K562 (cell line): ENCODE results near the gene CLEC19A. TPM values are rescaled to one million over a fixed set of nuclear protein-coding genes. Genes with fewer than 3 reads are reported as not detected.

Source experiments
- ATAC-seq: fragments of 200-7000 bp; cut with Tn5 transposase; 3 replicates; pipeline ENCODE4 v1.9.1; 2020; ENCODE audit warnings: moderate library complexity
- BruUV-seq: library from RNA; stranded (reverse); fragments of 400-500 nt; replicated peaks from 2 replicates; lab custom pipeline; 2021; lab: Mats Ljungman, UMichigan
- CTCF ChIA-PET: fragments of 300-600 bp; formaldehyde crosslinking; extraction: SDS; loops from one replicate; lab custom pipeline; 2021; ENCODE audit warnings: low intra/inter-chr PET ratio; lab: Yijun Ruan, JAX
- POLR2A ChIA-PET: fragments of 300-600, 350-650 bp; sonication (Branson Sonifier 250); formaldehyde crosslinking; extraction: SDS; loops from one replicate; lab custom pipeline; 2021; ENCODE audit warnings: antibody characterized with exemption, inconsistent platforms; lab: Yijun Ruan, JAX
- DNase-seq, 4 experiments: peaks; one replicate each; pipeline versions ENCODE4 v3.0.0 to v3.0.0-alpha.2; 2011 to 2018; ENCODE audit warnings: low spot score in 3 of 4, mixed read lengths in 3 of 4; ENCODE audit errors: extremely low read depth in 1 of 4
- FAIRE-seq: peaks from 2 replicates; lab custom pipeline; 2011; peaks lifted over from hg19 to GRCh38; lab: Jason Lieb, UNC
- H2AFZ ChIP-seq: 2 replicates; pipeline ENCODE4 v1.6.0; 2011; ENCODE audit warnings: low read depth, low read length, control low read depth, inconsistent platforms
- H3K27ac ChIP-seq: fragments of 200-600 bp; 3 replicates; pipeline ENCODE4 v1.8.0; 2011; ENCODE audit warnings: low read depth, mild to moderate bottlenecking, control low read depth, inconsistent platforms, low read length, moderate library complexity, mixed read lengths; ENCODE audit errors: extremely low read depth
- H3K27me3 ChIP-seq, 2 experiments: fragments of 300-600 bp in 1 of 2; 2 replicates in 1 of 2; 3 replicates in 1 of 2; pipeline versions ENCODE4 v1.6.0 to v1.8.0; 2011; ENCODE audit warnings: inconsistent platforms in 2 of 2, low read length in 2 of 2, mild to moderate bottlenecking in 1 of 2, mixed read lengths in 1 of 2, moderate library complexity in 1 of 2; ENCODE audit not compliant: control insufficient read depth in 2 of 2, insufficient read depth in 2 of 2
- H3K36me3 ChIP-seq: fragments of 300-600 bp; 3 replicates; pipeline ENCODE4 v1.8.0; 2011; ENCODE audit warnings: mild to moderate bottlenecking, low read length, inconsistent platforms; ENCODE audit not compliant: control insufficient read depth, insufficient read depth
- H3K4me1 ChIP-seq, 2 experiments: fragments of 200-600 bp in 1 of 2; replicated peaks in 1 of 2; 2 replicates in 1 of 2; 3 replicates in 1 of 2; pipeline versions ENCODE4 v1.5.1 to v1.8.0; 2011; ENCODE audit warnings: inconsistent platforms in 2 of 2, low read length in 2 of 2, mild to moderate bottlenecking in 1 of 2, mixed read lengths in 1 of 2, moderate library complexity in 1 of 2; ENCODE audit not compliant: control insufficient read depth in 2 of 2, insufficient read depth in 2 of 2
- H3K4me2 ChIP-seq: 2 replicates; pipeline ENCODE4 v1.6.1; 2011; ENCODE audit warnings: low read length, control low read depth, inconsistent platforms, mixed read lengths; ENCODE audit not compliant: insufficient read depth
- H3K4me3 ChIP-seq: fragments of 200-600 bp; sonication (generic), shearing (Covaris generic); 2 replicates; pipeline ENCODE4 v1.5.1; 2016; ENCODE audit warnings: control low read depth, inconsistent platforms
- H3K79me2 ChIP-seq: fragments of 200-600 bp; 3 replicates; pipeline ENCODE4 v1.8.0; 2011; ENCODE audit warnings: low read length, inconsistent platforms; ENCODE audit not compliant: control insufficient read depth, insufficient read depth
- H3K9ac ChIP-seq, 2 experiments: 2 replicates each; pipeline versions ENCODE4 v1.6.0 to v1.6.1; 2011; ENCODE audit warnings: low read depth in 2 of 2, low read length in 2 of 2, control low read depth in 1 of 2, inconsistent platforms in 1 of 2, mild to moderate bottlenecking in 1 of 2, mixed read lengths in 1 of 2; ENCODE audit not compliant: insufficient read depth in 1 of 2
- H3K9me1 ChIP-seq: one replicate; pipeline ENCODE4 v1.6.0; 2011; ENCODE audit warnings: inconsistent platforms, mild to moderate bottlenecking, low read length, moderate library complexity; ENCODE audit not compliant: control insufficient read depth, insufficient read depth
- H3K9me3 ChIP-seq: replicated peaks from 2 replicates; pipeline ENCODE4 v1.5.1; 2011; ENCODE audit warnings: low read depth, low read length, inconsistent platforms; ENCODE audit not compliant: control insufficient read depth, insufficient read depth
- H4K20me1 ChIP-seq: replicated peaks from 2 replicates; pipeline ENCODE4 v1.6.1; 2011; ENCODE audit warnings: low read length, inconsistent platforms, mixed read lengths; ENCODE audit not compliant: control insufficient read depth, insufficient read depth
- ADNP ChIP-seq: fragments of 200-800 bp; sonication (Bioruptor generic); IDR thresholded peaks from 2 replicates; pipeline ENCODE4 v1.6.1; 2016; ENCODE audit warnings: missing genetic modification characterization, missing compliant biosample characterization
- BCOR ChIP-seq: fragments of 450-650 bp; IDR thresholded peaks from 2 replicates; pipeline ENCODE4 v1.6.1; 2016
- FIP1L1 ChIP-seq: fragments of 200-400 bp; formaldehyde crosslinking; IDR thresholded peaks from 2 replicates; pipeline ENCODE4 v1.6.1; 2018; ENCODE audit warnings: mild to moderate bottlenecking, low read depth, low read length; ENCODE audit not compliant: poor library complexity, severe bottlenecking
- KDM1A ChIP-seq, 2 experiments: fragments of 450-650 bp; IDR thresholded peaks; 2 replicates each; pipeline ENCODE4 v1.6.1; 2016; ENCODE audit warnings: mild to moderate bottlenecking in 2 of 2
- KDM5B ChIP-seq: fragments of 200-600 bp; sonication (generic); IDR thresholded peaks from 2 replicates; pipeline ENCODE4 v1.6.1; 2012; ENCODE audit warnings: low read depth, mild to moderate bottlenecking, moderate library complexity, low read length, control low read depth, inconsistent platforms; ENCODE audit not compliant: insufficient replicate concordance
- POLR2A ChIP-seq: fragments of 450-650 bp; conservative IDR thresholded peaks from 2 replicates; pipeline ENCODE4 v1.6.1; 2016
- RBM25 ChIP-seq: fragments of 200-400 bp; formaldehyde crosslinking; IDR thresholded peaks from 2 replicates; pipeline ENCODE4 v1.6.1; 2018; ENCODE audit warnings: low read length, low read depth, moderate library complexity; ENCODE audit not compliant: severe bottlenecking
- SP2 ChIP-seq: IDR thresholded peaks from 2 replicates; pipeline ENCODE4 v1.6.1; 2011; ENCODE audit warnings: mild to moderate bottlenecking, low read depth, low read length, moderate library complexity; ENCODE audit not compliant: poor library complexity, severe bottlenecking; ENCODE audit errors: extremely low read depth
- ZNF124 ChIP-seq: sonication (generic); formaldehyde crosslinking; IDR thresholded peaks from 2 replicates; pipeline ENCODE4 v1.8.1; 2022; ENCODE audit warnings: missing genetic modification reagents
- WGBS: fragments of 100-300 bp; shearing (Covaris generic); methylation state at CpG from one replicate; pipeline ENCODE4 v1.1.6; 2016; ENCODE audit warnings: low coverage, mixed read lengths; ENCODE audit not compliant: insufficient coverage; ENCODE audit errors: missing lambda C conversion rate; 5-methylcytosine and 5-hydroxymethylcytosine counted together
- in situ Hi-C: fragments of 300-500 bp; cut with MboI; formaldehyde crosslinking; loops from 4 replicates; pipeline ENCODE4 v1.15.0; 2018; ENCODE audit warnings: inconsistent platforms, mixed read lengths
- intact Hi-C: fragments of 100-400 bp; cut with micrococcal nuclease; formaldehyde crosslinking; loops from 2 replicates; pipeline ENCODE4 v1.14.2; 2022
- polyA plus RNA-seq, 8 experiments: library from polyadenylated mRNA; depleted of rRNA in 4 of 8; stranded (reverse) in 5 of 8; unstranded in 3 of 8; fragments of >200 nt; fragmentation: Nextera tagmentation in 2 of 8; fragmentation: Illumina TruSeq in 1 of 8; extraction: Ambion mirVana in 2 of 8; extraction: Trizol in 1 of 8; gene quantifications; 2 replicates each; pipeline versions ENCODE4 v1.2.1 to v1.2.3, GENCODE V29; 2011 to 2014; ENCODE audit warnings: inconsistent platforms in 1 of 8, missing spikeins in 1 of 8
- total RNA-seq, 7 experiments: library from RNA; depleted of rRNA in 6 of 7; stranded (reverse); fragments of >200 nt in 6 of 7; fragmentation: Illumina TruSeq in 2 of 7; extraction: Trizol in 2 of 7; gene quantifications; 2 replicates each; pipeline versions ENCODE4 v1.2.1 to v1.2.3, GENCODE V29; 2011 to 2021; ENCODE audit warnings: low replicate concordance in 1 of 7
- TF ChIP-seq, protein P1 (sequence below), 2 experiments: fragments of 450-650 bp; IDR thresholded peaks; 2 replicates each; pipeline ENCODE4 v1.6.1; 2016

Gene CLEC19A
- total and polyA plus RNA-seq, 9 of the 15 experiments (the other 6 are each of a cell fraction or from before 2014, with no cell fraction given): not detected

DNA sequence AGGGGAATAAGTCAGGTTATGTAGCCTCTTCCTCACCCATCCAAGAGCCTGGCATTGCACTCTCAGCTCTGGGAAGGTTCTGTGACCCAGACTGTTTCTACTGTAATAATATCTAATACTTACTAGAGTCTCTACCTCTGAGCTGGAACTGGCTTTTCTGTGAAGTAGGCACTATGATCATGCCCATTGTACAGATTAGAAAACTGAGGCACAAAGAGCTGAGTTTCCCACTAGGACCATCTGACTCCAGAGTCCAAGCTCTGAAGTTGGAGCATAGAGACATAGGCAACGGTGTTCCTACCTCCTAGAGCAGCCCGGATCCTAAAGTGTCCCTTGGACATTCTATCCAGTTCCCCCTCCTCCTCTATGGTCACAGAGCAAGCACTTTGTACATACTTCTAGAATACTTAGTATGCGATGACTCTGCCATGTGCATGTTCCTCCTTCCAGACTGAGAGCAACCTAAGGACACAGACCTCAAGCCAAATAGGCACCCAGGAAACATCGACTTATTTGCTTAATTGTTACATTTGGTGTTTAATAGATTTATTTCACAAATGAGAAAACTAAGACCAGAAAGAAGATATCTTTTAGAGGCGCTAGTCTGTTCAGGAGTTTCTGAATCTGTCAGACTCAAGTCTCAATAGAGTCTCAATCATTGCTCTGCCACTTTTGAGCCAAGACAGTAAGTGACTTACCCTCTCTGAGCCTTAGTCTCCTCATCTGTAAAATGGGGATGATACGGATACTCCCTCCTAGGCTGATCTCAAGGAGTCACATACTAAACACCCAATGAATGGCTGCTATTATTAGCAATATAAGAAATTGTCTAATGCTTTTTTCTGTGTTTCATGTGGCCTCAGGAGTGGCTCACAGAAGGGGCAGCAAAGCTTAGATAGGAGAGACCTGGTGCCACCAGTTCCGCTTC, 3.6 kb downstream of the CLEC19A start:
- TF ChIP-seq POLR2A: no peak
- 0 out of 4 replicates have a peak, but pooled peaks of 1 of the 2 experiments have one; percentile 10 for TF ChIP-seq KDM1A (IDR thresholded peaks at IDR 0.05)
- TF ChIP-seq RBM25: peak; percentile 85
- TF ChIP-seq FIP1L1: no peak
- TF ChIP-seq ADNP (tag): peak; percentile 50; the same call in 1 of the 2 replicates
- TF ChIP-seq KDM5B: no peak
- TF ChIP-seq SP2: peak; percentile 45
- TF ChIP-seq, protein P1, sequence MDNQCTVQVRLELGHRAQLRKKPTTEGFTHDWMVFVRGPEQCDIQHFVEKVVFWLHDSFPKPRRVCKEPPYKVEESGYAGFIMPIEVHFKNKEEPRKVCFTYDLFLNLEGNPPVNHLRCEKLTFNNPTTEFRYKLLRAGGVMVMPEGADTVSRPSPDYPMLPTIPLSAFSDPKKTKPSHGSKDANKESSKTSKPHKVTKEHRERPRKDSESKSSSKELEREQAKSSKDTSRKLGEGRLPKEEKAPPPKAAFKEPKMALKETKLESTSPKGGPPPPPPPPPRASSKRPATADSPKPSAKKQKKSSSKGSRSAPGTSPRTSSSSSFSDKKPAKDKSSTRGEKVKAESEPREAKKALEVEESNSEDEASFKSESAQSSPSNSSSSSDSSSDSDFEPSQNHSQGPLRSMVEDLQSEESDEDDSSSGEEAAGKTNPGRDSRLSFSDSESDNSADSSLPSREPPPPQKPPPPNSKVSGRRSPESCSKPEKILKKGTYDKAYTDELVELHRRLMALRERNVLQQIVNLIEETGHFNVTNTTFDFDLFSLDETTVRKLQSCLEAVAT (IDR thresholded peaks at IDR 0.05): no peak
- peak; percentile 35; the same call in 1 of the 2 replicates for TF ChIP-seq BCOR
- no peak for TF ChIP-seq ZNF124 (CRISPR knock-in tag)
- POLR2A ChIA-PET: no interaction called here
- H3K9me3 ChIP-seq: no peaks in the 10 kb centered on the region
- H4K20me1 ChIP-seq: 0 out of 2 replicates have a peak, but pooled peaks cover 3% of the 10 kb centered on the region
- H3K27me3 ChIP-seq: no peaks in the 10 kb centered on the region; a peak in 1 of 5 replicates
- in situ Hi-C loops: no loop called here
- H3K4me2 ChIP-seq: no peak overlapping the region
- no peak overlapping the region for H2AFZ ChIP-seq
- H3K27ac ChIP-seq: no peak overlapping the region
- peak overlapping the region in 1 of 2 experiments; percentile 61; a peak in 1 of 4 replicates for H3K9ac ChIP-seq
- no peak overlapping the region for H3K4me3 ChIP-seq
- no TSS peak for BruUV-seq
- no peaks in the 10 kb centered on the region for H3K36me3 ChIP-seq
- 8% methylated on average over 7 of the region's 7 CpGs for WGBS
- no peaks in the 10 kb centered on the region for H3K9me1 ChIP-seq
- CTCF ChIA-PET: no interaction called here
- H3K79me2 ChIP-seq: no peaks in the 10 kb centered on the region
- H3K4me1 ChIP-seq: no peaks in the 10 kb centered on the region
- ATAC-seq (no peak), FAIRE-seq (no peak), DNase-seq (no peak)
- intact Hi-C loops: no loop called here
